ENCODE results near the gene SLC30A7.
A peak's percentile ranks its signal among the peaks of the same experiment; 100 is the strongest.
"Not testable (repeated sequence)": the region's sequence is repeated elsewhere in the genome, so short reads cannot be mapped to it uniquely, and the experiment has no call there.

SLC30A7 gene, protein sequence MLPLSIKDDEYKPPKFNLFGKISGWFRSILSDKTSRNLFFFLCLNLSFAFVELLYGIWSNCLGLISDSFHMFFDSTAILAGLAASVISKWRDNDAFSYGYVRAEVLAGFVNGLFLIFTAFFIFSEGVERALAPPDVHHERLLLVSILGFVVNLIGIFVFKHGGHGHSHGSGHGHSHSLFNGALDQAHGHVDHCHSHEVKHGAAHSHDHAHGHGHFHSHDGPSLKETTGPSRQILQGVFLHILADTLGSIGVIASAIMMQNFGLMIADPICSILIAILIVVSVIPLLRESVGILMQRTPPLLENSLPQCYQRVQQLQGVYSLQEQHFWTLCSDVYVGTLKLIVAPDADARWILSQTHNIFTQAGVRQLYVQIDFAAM

DNA sequence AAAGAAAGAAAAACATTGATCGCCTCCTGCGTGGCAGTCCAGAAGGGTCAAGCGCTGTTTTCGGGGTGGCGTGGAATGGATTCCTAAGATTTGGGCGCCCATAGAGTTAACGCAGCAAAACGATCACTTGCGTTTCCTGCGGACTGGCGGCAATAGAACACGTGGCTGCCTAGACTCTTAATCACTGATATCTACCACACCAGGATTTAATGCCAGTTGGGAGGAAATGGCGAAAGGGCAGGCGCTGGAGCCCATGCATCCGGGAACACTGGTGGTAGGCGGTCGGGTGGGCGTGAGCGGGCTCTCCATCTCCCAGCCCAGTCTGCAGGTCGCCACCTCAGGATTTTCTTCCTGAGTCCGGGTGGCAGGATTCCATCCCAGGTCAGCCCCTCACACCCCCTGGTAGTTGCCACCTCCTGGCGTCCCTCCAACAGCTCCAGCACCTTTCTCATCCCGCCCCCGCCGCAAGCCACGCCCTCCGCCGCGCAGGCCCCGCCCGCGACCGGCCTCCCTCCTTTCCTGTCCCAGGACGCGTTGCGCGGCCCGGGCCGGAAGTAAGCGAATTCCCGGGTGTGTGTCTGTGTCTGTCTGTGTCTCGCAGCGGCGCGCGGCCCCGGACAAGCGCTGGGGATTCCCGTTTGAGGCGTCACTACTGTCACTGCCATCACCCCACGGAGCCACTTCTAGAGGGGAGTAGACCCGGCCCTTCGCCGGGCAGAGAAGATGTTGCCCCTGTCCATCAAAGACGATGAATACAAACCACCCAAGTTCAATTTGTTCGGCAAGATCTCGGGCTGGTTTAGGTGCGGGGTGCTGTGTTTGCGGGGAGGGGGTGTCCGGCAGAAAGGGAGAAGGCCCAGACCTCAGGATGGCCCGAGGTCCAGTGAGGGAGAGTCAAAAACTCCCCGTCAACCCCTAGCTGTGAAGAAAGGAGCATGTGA is at the start of gene SLC30A7:
Gene SLC30A7, plus strand, starts transcription at position 551 of the 941 bp plus-strand sequence. Its CDS starts 173 bp downstream, at position 724.
- DNase-seq = peak; percentile 90

DNA sequence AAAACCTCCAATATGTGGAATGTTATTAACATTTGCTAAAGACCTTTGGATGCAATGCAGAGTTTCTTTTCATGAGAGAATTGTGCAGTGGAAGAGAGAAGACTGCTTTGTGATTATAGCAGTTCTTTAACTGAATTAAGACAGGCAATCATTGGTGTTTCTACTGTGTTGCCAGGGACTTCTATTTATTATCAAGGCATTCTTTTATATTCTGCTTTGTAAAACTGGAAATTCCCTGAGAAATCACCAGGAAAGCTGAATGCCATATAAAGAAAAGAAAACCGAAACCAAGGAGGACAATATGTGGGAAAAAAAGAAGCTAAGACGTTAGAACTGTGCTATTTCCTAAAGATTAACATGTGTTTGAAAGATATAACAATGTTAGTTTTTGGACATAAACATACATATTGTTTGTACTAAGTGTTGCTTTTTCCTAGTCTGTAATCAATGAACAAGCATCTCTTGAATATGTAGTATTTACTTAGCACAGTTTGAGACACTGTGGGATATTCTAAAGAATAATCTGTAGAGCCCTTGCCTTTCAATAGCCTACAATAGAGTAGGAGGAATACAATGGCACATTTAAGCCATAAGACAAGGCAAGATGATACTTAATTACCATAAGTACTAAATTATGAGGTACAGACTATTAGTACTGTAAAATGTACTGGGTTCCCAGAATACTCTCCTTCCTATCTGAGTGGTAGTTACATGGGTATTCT is 48.4 kb upstream of the SLC30A7 start:
- no peak for DNase-seq

- DNase-seq = no peak
These were observed 44.2 kb upstream of the SLC30A7 start for GRCh38 chr1:100851726-100852125.

DNA sequence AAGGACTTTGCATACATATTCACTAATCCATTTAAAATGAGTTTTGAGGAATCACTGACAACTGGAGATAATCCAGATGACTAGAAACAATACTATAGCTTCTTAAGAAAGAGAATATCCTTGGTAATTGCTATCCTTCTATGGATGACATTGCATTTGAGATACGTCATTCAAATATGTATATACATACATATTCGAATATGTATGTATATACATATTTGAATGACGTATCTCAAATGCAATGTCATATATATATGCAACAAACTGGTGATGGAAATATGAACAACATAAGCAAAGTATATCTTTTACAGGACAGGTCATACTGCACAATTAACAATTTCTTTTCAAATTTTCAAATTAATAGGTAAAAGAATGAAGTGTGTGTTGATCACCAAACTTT is 42.9 kb upstream of the SLC30A7 start:
- no peak for DNase-seq

DNA sequence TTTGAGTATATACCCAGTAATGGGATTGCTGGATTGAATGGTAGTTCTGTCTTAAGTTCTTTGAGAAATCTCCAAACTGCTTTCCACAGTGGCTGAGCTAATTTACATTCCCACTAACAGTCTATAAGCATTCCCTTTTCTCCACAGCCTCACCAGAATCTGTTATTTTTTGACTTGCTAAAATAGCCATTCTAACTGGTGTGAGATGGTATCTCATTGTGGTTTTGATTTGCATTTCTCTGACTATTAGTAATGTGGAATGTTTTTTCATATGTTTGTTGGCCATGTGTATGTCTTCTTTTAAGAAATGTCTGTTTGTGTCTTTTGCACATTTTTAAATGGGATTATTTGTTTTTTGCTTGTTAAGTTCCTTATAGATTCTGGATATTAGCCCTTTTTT is 40.8 kb upstream of the SLC30A7 start:
- DNase-seq = not testable (repeated sequence)

DNA sequence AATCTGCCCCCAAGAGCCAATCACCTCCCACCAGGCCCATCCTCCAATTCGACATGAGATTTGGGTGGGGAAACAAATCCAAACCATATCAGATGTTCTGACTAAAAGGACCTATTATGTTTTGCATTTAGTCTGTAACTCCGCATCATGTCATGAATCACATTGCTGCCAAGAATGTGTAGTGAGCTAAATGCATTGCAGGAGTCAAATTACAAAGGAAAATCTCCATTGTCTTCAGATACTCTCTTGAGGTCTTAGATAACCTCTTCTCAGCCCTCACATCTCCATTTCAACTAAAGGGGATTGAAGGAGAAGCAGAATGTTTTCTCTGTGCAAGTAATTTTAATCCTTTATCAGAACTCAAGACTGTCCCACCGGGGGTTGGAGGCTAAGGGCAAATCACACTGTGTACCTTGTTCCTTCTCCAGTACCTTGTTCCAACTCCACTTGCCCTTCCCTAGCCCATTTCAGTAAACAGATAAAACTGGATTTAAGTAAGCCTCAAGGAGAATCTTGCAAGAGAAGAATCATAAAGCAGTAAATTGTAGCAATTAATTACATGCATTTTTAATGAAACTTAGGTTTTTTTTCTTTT is 35.4 kb upstream of the SLC30A7 start:
- DNase-seq = no peak

DNA sequence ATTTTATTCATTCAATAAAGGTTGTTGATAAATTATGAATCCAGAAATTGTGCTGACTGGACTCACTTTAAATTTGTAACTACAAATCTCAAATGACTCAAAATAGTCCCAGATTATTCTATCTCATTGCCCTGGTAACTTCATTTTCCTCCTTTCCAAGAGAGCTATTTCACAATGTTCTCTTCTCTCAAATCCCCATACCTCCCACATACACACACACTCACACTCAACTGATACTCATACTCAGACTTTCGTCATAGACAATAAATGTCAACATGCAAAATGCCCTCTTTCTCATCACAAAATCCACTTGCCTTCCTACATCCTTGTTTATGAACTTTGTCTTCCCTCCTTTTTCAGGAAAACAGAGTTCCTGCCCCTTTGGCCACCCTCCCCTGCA is 34.5 kb upstream of the SLC30A7 start:
- no peak for DNase-seq

DNA sequence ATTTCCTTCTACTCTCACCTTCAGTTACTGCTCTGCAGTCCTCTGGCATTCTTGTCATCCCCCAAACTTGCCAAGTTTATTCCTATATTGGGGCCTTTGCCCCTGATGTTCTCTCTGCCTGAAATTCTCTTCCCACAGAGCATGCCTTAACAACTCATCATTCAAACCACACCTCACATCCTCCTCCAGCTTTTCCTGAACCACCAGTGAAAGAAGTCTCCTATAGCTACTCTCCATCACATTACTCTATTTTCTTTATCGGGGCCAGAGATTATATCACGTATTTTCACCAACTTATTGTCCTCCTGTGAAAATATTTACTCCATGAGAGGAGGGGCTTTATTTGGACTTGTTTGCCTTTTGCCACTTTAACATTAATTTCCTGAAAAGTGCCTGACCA is 33.3 kb upstream of the SLC30A7 start:
- DNase-seq = no peak

DNA sequence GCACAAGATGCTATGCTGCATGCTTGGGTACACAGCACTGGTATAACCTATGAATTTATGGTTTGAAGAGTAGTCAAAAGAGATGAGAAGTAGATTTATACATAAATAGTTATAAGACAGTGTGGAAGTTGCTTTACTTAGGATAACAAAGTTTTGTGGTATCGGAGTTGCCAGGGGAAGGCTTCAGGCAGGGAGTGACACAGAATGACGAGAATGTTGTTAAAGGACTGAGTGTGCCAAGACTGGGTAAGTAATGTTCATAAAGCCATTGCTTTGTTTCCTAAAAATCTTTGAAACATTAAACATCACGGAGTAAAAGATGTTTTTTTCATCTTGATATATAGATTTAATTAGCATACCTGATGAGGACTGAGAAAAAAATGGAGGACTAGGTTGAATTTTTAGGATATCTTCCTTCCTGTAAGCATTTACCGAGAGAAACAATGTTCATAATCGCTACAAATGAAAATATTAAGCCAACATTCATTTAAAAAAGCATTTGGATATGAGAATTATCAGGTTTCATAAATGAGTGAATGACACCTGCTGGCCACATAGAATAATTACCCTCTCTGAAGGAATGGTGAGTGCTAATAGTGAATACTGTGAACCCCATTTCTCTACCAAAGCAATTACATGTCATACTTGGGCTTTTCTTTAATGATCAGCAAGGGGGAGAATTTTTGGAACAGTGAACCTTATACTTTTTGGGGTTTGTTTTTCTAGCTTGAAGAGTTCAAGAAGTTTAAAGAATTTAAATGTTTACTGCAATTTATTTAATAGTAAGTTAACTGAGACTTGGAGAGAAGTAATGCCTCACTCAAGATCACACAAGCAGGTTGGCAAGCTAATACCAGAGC is 29.6 kb upstream of the SLC30A7 start:
- peak; percentile 30 for DNase-seq

- DNase-seq = no peak
These were observed 29.0 kb upstream of the SLC30A7 start for GRCh38 chr1:100866901-100867206.

DNA sequence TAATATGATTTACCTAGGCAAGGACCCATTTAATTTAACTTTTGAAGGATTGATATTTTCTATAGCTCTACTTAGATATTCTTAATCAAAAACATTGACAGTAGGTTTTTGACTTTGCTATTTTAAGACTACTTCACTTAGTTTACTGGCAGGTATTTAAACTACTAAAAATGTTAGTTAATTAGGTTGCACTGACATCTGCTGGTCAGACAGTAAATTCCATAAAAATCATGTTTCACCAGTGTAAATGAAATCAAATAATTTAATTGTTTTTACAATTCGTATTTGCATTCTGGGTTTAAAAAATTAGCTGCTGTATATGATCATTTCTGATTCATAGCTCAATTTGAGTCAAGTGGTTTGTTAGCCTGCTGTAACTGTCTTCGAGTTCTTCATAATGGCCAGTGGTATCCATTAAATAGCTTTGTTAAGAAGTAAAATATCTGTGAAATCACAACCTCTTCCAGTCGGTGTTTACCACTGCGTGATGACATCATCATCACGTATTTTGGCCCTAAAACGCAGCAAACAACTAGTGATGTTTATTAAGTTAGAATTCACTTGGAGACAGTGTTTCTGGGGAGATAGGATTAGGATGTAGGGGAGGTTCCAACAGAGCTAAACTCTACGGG is 27.4 kb upstream of the SLC30A7 start:
- peak; percentile 23 for DNase-seq

DNA sequence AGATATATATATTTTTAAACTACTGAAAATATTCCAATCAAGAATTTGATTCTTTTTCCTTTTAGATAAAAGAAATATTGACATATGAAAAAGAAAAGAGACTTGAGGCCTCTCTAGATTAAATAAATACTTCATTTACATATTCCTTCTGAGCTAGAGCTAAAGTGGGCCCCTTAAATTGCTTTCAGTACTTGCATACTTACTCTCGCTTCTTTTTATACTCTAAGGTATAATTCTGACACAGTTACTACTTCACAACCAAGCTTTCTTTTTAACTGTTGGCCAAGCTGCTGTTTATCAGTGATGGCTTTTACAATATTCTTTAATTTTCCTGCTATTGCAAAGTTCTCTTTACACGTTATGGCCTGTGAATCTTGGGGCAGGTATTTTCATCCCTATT is 25.9 kb upstream of the SLC30A7 start:
- DNase-seq = no peak

GRCh38 chr1:100874433-100874832 is 21.5 kb upstream of the SLC30A7 start:
- no peak for DNase-seq

DNA sequence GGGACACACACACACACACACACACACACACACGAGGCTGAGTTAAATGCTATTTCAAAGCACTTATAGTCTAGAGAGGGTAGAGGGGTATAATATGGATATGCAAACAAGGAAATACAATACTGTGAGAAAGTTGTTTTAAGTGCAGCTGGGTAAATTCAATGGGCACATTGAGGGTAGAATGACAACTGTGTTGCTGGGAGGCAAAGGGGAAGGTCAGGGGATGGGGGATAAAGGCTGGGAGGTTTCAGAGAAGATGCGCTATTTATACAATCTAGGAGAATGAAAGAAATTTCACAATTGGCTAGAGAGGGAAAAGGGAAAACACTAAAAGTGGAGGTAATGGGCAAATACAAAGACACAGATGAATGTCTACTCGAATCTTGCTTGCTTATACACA is 20.7 kb upstream of the SLC30A7 start:
- DNase-seq = no peak

DNA sequence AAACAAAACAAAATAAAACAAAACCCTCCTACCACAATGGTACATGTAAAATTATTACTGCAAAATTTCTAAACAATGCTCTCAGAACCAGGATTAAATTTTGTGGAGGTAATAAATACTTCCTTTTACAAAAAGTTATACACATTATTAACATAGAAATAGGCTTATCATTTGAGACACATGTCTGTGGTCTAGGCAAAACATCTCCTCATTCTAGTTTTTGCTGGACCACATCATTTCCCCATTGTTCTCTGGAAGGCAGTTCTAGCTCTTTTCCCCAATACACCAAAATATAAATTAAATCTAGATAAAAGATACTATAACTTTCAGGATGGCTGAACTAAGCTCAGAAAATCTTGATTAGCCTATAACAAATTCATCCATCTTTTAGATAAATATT is 19.6 kb upstream of the SLC30A7 start:
- DNase-seq = no peak

DNA sequence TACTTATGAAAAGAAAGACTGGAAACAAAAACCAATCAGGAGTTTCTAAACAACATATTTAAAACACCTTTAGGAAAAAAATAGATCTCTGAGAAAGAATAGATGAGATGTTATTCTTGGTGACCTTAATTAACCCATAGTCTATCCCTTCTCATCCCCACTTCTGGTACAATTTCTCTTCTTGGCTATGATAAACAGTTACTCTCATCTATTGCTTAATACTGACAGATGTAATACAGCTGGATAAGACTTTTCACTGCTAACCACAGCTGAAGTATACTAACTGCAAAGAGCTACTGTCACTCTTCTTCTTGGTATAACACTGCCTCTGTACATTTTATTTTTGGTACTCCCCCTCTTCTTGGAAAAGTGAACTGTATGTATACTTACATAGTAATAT is 16.5 kb upstream of the SLC30A7 start:
- DNase-seq = no peak

DNA sequence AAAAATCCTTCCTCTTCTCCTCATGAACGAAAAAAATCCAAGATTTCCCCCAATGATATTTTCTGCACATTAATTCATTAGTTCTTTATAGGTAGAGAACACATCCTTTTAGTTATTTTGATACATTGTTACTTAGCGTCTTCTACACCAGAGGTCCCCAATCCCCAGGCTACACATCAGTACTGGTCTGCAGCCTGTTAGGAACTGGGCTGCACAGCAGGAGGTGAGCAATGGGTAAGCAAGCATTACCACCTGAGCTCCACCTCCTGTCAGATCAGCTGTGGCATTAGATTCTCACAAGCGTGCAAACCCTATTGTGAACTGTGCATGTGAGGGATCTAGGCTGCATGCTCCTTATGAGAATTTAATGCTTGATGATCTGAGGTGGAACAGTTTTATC is 14.2 kb upstream of the SLC30A7 start:
- no peak for DNase-seq

DNA sequence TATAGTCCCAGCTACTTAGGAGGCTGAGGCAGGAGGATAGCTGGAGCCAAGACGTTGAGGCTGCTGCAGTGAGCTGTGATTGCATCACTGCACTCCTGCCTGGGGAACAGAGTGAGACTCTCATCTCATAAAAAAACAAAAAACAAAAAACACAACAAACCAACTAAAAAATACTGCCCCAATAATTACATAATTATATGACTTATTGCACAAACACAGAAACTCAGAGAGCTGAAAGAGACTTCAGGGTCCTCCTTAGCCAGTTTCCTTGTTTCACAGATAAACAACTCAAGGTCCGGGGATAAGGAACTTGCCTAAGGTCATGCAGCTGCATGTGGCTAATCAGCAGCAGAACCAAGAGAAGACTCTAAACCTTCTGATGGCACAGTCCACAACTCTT is 13.2 kb upstream of the SLC30A7 start:
- DNase-seq = no peak

DNA sequence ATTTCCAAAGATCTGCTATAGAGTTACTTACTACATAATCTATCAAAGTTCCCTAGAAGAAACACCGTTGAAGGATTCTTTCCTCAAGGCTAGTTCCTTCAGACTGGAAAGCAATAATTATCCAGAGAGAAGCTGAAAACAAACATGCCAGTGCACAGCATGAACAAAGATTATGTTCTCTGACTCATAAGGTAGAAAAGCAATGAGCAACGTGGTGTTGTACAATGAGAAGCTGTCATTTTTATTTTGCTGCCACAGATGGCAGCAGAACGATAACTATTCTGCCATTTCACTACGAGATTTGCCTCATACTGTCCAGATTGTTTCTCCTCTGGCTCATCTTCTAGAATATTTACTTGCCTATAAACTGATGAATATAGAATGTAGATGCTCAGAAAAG is 11.9 kb upstream of the SLC30A7 start:
- DNase-seq = no peak

DNA sequence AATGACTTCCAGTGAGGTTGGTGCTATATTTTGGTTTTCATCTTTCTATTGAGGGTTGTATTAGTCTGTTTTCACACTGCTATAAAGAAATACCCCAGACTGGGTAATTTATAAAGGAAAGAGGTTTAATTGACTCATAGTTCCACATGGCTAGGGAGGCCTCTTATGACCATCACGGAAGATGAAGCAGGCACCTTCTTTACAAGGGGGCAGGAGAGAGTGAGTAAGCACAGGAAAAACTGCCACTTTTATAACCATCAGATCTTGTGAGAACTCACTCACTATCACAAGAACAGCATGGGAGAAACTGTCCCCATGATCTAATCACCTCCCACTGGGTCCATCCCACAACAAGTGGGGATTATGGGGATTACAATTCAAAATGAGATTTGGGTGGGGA is 6.9 kb upstream of the SLC30A7 start:
- DNase-seq = not testable (repeated sequence)

GRCh38 chr1:100889869-100890482 is 5.9 kb upstream of the SLC30A7 start:
- not testable (repeated sequence) for DNase-seq
